HEK293 (cell line): ENCODE results near the gene NPTXR.

ENCODE experiments used
- CTCF ChIA-PET: fragments of 350-600 bp; formaldehyde crosslinking; extraction: SDS; loops from one replicate; lab custom pipeline; 2021; ENCODE audit warnings: antibody characterized with exemption; lab: Yijun Ruan, JAX
- POLR2A ChIA-PET: fragments of 300-600 bp; formaldehyde crosslinking; extraction: SDS; loops from one replicate; lab custom pipeline; 2020; ENCODE audit warnings: antibody characterized with exemption, inconsistent platforms; lab: Yijun Ruan, JAX
- H3K27ac ChIP-seq: fragments of 200-500 bp; sonication (Bioruptor generic); 2 replicates; pipeline ENCODE4 v1.5.1; 2014; ENCODE audit warnings: low read depth, low read length, control low read depth, inconsistent platforms; ENCODE audit errors: extremely low read depth
- H3K36me3 ChIP-seq, 2 experiments: fragments of 200-500 bp in 1 of 2; sonication (Bioruptor generic) in 1 of 2; 1 replicate in 1 of 2; 2 replicates in 1 of 2; pipeline ENCODE4 v1.5.1; 2014 to 2017; ENCODE audit warnings: inconsistent platforms in 2 of 2, low read length in 2 of 2; ENCODE audit not compliant: control insufficient read depth in 2 of 2, insufficient read depth in 1 of 2
- H3K4me1 ChIP-seq: fragments of 200-500 bp; sonication (Bioruptor generic); 2 replicates; pipeline ENCODE4 v1.5.1; 2014; ENCODE audit warnings: mild to moderate bottlenecking, low read length, inconsistent platforms; ENCODE audit not compliant: control insufficient read depth, insufficient read depth
- H3K4me3 ChIP-seq: 2 replicates; pipeline ENCODE4 v1.5.1; 2011; ENCODE audit warnings: low read depth, mild to moderate bottlenecking, control low read depth, low read length, moderate library complexity
- H3K9me3 ChIP-seq: fragments of 200-500 bp; sonication (Bioruptor generic); 2 replicates; pipeline ENCODE4 v1.5.1; 2014; ENCODE audit warnings: low read depth, low read length, inconsistent platforms; ENCODE audit not compliant: control insufficient read depth, insufficient read depth
- EGR2 ChIP-seq: fragments of 450-650 bp; formaldehyde crosslinking; IDR thresholded peaks from 2 replicates; pipeline ENCODE4 v1.5.1; 2016; ENCODE audit warnings: low read depth, missing biosample characterization, missing genetic modification characterization
- GFI1B ChIP-seq: fragments of 450-650 bp; formaldehyde crosslinking; IDR thresholded peaks from 2 replicates; pipeline ENCODE4 v1.5.1; 2016; ENCODE audit warnings: missing biosample characterization, missing genetic modification characterization
- OSR2 ChIP-seq: fragments of 450-650 bp; formaldehyde crosslinking; IDR thresholded peaks from 2 replicates; pipeline ENCODE4 v1.5.1; 2016; ENCODE audit warnings: missing biosample characterization, missing genetic modification characterization
- WT1 ChIP-seq: fragments of 450-650 bp; formaldehyde crosslinking; IDR thresholded peaks from 2 replicates; pipeline ENCODE4 v1.5.1; 2016; ENCODE audit warnings: missing biosample characterization, missing genetic modification characterization
- ZFHX2 ChIP-seq: fragments of 450-650 bp; formaldehyde crosslinking; conservative IDR thresholded peaks from 2 replicates; pipeline ENCODE4 v1.5.1; 2016; ENCODE audit warnings: missing biosample characterization, missing genetic modification characterization
- ZFP41 ChIP-seq: fragments of 450-650 bp; formaldehyde crosslinking; IDR thresholded peaks from 2 replicates; pipeline ENCODE4 v1.5.1; 2016; ENCODE audit warnings: missing biosample characterization, missing genetic modification characterization, borderline replicate concordance
- ZIC2 ChIP-seq: fragments of 450-650 bp; formaldehyde crosslinking; IDR thresholded peaks from 2 replicates; pipeline ENCODE4 v1.5.1; 2016; ENCODE audit warnings: missing biosample characterization, missing genetic modification characterization
- ZNF426 ChIP-seq: fragments of 450-650 bp; formaldehyde crosslinking; IDR thresholded peaks from 2 replicates; pipeline ENCODE4 v1.5.1; 2017; ENCODE audit warnings: missing biosample characterization, missing genetic modification characterization, mild to moderate bottlenecking, inconsistent platforms, moderate library complexity
- ZNF610 ChIP-seq: fragments of 450-650 bp; formaldehyde crosslinking; IDR thresholded peaks from 2 replicates; pipeline ENCODE4 v1.5.1; 2016; ENCODE audit warnings: missing biosample characterization, missing genetic modification characterization, borderline replicate concordance
- ZNF626 ChIP-seq: fragments of 450-650 bp; sonication (Bioruptor Pico); formaldehyde crosslinking; IDR thresholded peaks from 2 replicates; pipeline ENCODE4 v1.5.1; 2018; ENCODE audit warnings: missing biosample characterization, missing genetic modification characterization, inconsistent platforms
- ZNF701 ChIP-seq: fragments of 450-650 bp; formaldehyde crosslinking; IDR thresholded peaks from 2 replicates; pipeline ENCODE4 v1.5.1; 2016; ENCODE audit warnings: missing biosample characterization, missing genetic modification characterization
- ZNF830 ChIP-seq: fragments of 450-650 bp; IDR thresholded peaks from 2 replicates; pipeline ENCODE4 v1.5.0; 2018; ENCODE audit warnings: missing biosample characterization, missing genetic modification characterization, low read depth, mild to moderate bottlenecking, moderate library complexity
- TF ChIP-seq, protein P1 (sequence below): fragments of 450-650 bp; formaldehyde crosslinking; IDR thresholded peaks from 2 replicates; pipeline ENCODE4 v1.5.1; 2016; ENCODE audit warnings: missing biosample characterization, missing genetic modification characterization
- TF ChIP-seq, protein P2 (sequence below): fragments of 450-650 bp; formaldehyde crosslinking; IDR thresholded peaks from 2 replicates; pipeline ENCODE4 v1.5.1; 2016; ENCODE audit warnings: missing biosample characterization, missing genetic modification characterization
- TF ChIP-seq, protein P3 (sequence below): fragments of 450-650 bp; formaldehyde crosslinking; IDR thresholded peaks from 2 replicates; pipeline ENCODE4 v1.5.1; 2016; ENCODE audit warnings: missing biosample characterization, missing genetic modification characterization
- TF ChIP-seq, protein P4 (sequence below): fragments of 450-650 bp; formaldehyde crosslinking; IDR thresholded peaks from 2 replicates; pipeline ENCODE4 v1.5.1; 2016; ENCODE audit warnings: missing biosample characterization, missing genetic modification characterization, borderline replicate concordance
- TF ChIP-seq, protein P5 (sequence below): fragments of 450-650 bp; formaldehyde crosslinking; IDR thresholded peaks from 2 replicates; pipeline ENCODE4 v1.5.1; 2017; ENCODE audit warnings: missing biosample characterization, missing genetic modification characterization

Gene NPTXR

DNA sequence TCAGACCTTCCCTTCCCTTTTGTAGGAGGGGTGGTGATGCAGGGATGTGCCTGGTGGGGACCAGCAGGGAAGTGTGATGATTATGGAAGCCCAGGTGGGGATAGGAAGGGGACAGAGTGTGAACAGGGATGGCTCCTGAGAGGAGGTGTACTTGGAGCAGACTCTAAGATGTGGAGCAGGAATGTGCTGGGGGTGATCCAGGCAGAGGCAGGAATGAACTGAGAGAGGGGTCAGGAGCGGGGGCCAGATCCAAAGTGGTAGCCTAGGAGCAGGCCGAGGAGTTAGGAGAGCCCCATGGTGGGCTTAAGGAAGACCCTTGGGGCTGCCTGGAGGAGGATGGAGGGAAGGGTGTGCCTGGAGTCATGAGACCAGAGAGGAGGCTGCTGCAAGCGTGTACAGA is 3.7 kb downstream of the NPTXR start (continued):
- TF ChIP-seq, protein P1, sequence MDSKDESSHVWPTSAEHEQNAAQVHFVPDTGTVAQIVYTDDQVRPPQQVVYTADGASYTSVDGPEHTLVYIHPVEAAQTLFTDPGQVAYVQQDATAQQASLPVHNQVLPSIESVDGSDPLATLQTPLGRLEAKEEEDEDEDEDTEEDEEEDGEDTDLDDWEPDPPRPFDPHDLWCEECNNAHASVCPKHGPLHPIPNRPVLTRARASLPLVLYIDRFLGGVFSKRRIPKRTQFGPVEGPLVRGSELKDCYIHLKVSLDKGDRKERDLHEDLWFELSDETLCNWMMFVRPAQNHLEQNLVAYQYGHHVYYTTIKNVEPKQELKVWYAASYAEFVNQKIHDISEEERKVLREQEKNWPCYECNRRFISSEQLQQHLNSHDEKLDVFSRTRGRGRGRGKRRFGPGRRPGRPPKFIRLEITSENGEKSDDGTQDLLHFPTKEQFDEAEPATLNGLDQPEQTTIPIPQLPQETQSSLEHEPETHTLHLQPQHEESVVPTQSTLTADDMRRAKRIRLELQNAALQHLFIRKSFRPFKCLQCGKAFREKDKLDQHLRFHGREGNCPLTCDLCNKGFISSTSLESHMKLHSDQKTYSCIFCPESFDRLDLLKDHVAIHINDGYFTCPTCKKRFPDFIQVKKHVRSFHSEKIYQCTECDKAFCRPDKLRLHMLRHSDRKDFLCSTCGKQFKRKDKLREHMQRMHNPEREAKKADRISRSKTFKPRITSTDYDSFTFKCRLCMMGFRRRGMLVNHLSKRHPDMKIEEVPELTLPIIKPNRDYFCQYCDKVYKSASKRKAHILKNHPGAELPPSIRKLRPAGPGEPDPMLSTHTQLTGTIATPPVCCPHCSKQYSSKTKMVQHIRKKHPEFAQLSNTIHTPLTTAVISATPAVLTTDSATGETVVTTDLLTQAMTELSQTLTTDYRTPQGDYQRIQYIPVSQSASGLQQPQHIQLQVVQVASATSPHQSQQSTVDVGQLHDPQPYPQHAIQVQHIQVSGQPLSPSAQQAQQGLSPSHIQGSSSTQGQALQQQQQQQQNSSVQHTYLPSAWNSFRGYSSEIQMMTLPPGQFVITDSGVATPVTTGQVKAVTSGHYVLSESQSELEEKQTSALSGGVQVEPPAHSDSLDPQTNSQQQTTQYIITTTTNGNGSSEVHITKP (tag by site-specific recombination), result no peak
- TF ChIP-seq, protein P2, sequence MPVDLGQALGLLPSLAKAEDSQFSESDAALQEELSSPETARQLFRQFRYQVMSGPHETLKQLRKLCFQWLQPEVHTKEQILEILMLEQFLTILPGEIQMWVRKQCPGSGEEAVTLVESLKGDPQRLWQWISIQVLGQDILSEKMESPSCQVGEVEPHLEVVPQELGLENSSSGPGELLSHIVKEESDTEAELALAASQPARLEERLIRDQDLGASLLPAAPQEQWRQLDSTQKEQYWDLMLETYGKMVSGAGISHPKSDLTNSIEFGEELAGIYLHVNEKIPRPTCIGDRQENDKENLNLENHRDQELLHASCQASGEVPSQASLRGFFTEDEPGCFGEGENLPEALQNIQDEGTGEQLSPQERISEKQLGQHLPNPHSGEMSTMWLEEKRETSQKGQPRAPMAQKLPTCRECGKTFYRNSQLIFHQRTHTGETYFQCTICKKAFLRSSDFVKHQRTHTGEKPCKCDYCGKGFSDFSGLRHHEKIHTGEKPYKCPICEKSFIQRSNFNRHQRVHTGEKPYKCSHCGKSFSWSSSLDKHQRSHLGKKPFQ (tag by site-specific recombination), result peak; percentile 50
- TF ChIP-seq ZIC2 (tag by site-specific recombination), result no peak

DNA sequence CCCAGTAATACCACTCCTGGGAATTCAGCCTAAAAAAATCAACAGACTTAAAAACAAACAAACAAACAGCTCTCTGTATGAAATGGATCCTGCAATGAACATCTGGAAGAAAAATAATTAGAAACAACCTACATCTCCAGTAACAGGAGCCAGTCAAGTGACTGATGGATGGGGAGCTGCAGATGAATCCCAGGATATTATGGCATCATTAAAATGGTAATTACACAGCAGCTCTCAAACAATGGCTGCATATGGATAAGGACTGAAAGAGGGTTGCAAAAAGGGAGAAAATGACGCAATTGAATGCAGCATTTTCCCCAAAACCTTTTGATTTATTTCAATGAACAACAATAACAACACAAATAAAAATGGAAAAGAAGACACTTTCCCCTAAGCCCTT is 4.1 kb downstream of the NPTXR start:
- H3K9me3 ChIP-seq, result no peaks in the 10 kb centered on the region
- no peaks in the 10 kb centered on the region for H3K36me3 ChIP-seq
- H3K4me1 ChIP-seq, result 0 out of 2 replicates have a peak, but pooled peaks cover 2% of the 10 kb centered on the region
- CTCF ChIA-PET, result interaction anchor here (0.6 to 1.2 kb wide), 3 partner anchors 13 to 70 kb away, joined by 6 to 7 read pairs (median 6); no protein-coding TSS in a partner anchor
- H3K27ac ChIP-seq, result no peak overlapping the region
- TF ChIP-seq, protein P3, sequence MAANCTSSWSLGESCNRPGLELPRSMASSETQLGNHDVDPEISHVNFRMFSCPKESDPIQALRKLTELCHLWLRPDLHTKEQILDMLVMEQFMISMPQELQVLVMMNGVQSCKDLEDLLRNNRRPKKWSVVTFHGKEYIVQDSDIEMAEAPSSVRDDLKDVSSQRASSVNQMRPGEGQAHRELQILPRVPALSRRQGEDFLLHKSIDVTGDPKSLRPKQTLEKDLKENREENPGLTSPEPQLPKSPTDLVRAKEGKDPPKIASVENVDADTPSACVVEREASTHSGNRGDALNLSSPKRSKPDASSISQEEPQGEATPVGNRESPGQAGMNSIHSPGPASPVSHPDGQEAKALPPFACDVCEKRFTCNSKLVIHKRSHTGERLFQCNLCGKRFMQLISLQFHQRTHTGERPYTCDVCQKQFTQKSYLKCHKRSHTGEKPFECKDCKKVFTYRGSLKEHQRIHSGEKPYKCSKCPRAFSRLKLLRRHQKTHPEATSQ (tag by site-specific recombination), result no peak
- TF ChIP-seq WT1 (tag by site-specific recombination), result no peak
- peak; percentile 27; the same call in 1 of the 2 replicates for TF ChIP-seq OSR2 (tag by site-specific recombination)
- TF ChIP-seq ZNF426 (tag by site-specific recombination), result no peak
- TF ChIP-seq, protein P4, sequence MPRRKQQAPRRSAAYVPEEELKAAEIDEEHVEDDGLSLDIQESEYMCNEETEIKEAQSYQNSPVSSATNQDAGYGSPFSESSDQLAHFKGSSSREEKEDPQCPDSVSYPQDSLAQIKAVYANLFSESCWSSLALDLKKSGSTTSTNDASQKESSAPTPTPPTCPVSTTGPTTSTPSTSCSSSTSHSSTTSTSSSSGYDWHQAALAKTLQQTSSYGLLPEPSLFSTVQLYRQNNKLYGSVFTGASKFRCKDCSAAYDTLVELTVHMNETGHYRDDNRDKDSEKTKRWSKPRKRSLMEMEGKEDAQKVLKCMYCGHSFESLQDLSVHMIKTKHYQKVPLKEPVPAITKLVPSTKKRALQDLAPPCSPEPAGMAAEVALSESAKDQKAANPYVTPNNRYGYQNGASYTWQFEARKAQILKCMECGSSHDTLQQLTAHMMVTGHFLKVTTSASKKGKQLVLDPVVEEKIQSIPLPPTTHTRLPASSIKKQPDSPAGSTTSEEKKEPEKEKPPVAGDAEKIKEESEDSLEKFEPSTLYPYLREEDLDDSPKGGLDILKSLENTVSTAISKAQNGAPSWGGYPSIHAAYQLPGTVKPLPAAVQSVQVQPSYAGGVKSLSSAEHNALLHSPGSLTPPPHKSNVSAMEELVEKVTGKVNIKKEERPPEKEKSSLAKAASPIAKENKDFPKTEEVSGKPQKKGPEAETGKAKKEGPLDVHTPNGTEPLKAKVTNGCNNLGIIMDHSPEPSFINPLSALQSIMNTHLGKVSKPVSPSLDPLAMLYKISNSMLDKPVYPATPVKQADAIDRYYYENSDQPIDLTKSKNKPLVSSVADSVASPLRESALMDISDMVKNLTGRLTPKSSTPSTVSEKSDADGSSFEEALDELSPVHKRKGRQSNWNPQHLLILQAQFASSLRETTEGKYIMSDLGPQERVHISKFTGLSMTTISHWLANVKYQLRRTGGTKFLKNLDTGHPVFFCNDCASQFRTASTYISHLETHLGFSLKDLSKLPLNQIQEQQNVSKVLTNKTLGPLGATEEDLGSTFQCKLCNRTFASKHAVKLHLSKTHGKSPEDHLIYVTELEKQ (tag by site-specific recombination), result 0 out of 2 replicates have a peak, but pooled peaks have one; percentile 8
- H3K4me3 ChIP-seq, result no peak overlapping the region
- POLR2A ChIA-PET, result no interaction called here

DNA sequence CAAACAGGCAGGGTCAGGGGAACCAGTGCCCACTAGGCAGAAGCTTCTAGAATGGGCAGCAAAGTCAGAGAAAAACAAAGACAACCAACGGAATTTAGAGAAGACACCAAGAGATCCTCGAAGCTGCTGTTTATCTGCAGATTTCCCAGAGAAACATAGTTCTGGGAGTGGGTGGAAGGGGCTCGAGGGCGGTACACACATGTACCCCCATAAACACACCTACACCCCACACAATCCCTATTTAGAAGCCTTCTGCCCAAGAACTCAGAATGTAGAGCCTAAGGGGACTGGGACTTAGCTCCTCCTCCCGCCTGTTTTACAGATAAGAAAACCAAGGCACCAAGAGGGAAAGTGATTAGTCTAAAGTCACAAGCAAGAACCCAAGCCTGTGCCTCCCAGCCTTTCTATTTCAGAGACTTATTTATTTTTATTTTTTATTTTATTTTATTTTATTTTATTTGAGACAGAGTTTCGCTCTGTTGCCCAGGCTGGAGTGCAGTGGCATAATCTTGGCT is 6.4 kb downstream of the NPTXR start:
- ChIA-PET CTCF (interaction anchor here (0.6 to 2.1 kb wide), 2 partner anchors 69 to 134 kb away, joined by 3 to 16 read pairs; no protein-coding TSS in a partner anchor), POLR2A (no interaction called here)
- no peak overlapping the region for H3K4me3 ChIP-seq
- no peak overlapping the region for H3K27ac ChIP-seq
- no peaks in the 10 kb centered on the region for H3K9me3 ChIP-seq
- H3K36me3 ChIP-seq, result no peaks in the 10 kb centered on the region
- 0 out of 2 replicates have a peak, but pooled peaks cover 2% of the 10 kb centered on the region for H3K4me1 ChIP-seq
- TF ChIP-seq, protein P5, sequence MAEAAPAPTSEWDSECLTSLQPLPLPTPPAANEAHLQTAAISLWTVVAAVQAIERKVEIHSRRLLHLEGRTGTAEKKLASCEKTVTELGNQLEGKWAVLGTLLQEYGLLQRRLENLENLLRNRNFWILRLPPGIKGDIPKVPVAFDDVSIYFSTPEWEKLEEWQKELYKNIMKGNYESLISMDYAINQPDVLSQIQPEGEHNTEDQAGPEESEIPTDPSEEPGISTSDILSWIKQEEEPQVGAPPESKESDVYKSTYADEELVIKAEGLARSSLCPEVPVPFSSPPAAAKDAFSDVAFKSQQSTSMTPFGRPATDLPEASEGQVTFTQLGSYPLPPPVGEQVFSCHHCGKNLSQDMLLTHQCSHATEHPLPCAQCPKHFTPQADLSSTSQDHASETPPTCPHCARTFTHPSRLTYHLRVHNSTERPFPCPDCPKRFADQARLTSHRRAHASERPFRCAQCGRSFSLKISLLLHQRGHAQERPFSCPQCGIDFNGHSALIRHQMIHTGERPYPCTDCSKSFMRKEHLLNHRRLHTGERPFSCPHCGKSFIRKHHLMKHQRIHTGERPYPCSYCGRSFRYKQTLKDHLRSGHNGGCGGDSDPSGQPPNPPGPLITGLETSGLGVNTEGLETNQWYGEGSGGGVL (tag by site-specific recombination), result no peak
- TF ChIP-seq ZNF701 (tag by site-specific recombination) (no peak), ZNF626 (no peak), GFI1B (tag by site-specific recombination) (no peak), ZNF610 (tag by site-specific recombination) (no peak), ZFP41 (tag by site-specific recombination) (no peak), ZFHX2 (peak; percentile 79), ZNF830 (no peak), EGR2 (tag by site-specific recombination) (peak; percentile 60; the same call in 1 of the 2 replicates)
